H1 (cell line): ENCODE measurements around the gene MGME1. TPM values are rescaled to one million over a fixed set of nuclear protein-coding genes. Genes with fewer than 3 reads are reported as not detected.

Experiments used
- CTCF ChIA-PET: fragments of 300-600 bp; sonication (Branson Sonifier 250); formaldehyde crosslinking; loops from one replicate; lab custom pipeline; 2021; ENCODE audit not compliant: partially characterized antibody; lab: Charles Lee
- POLR2A ChIA-PET: fragments of 300-600 bp; sonication (Branson Sonifier 250); formaldehyde crosslinking; loops from one replicate; lab custom pipeline; 2021; ENCODE audit warnings: inconsistent platforms; ENCODE audit not compliant: partially characterized antibody; lab: Charles Lee
- DNase-seq, 2 experiments: peaks; one replicate each; pipeline versions ENCODE4 v3.0.0 to v3.0.0-alpha.2; 2010 to 2022; ENCODE audit warnings: low spot score in 2 of 2, low read depth in 1 of 2, mixed read lengths in 1 of 2
- FAIRE-seq: peaks from 2 replicates; lab custom pipeline; 2011; peaks lifted over from hg19 to GRCh38; lab: Jason Lieb, UNC
- H2AFZ ChIP-seq: 2 replicates; pipeline ENCODE4 v1.8.1; 2012; ENCODE audit warnings: low read length, inconsistent platforms
- H2AK5ac ChIP-seq: 2 replicates; pipeline ENCODE4 v1.6.1; 2013; ENCODE audit warnings: low read depth, low read length
- H2BK120ac ChIP-seq: replicated peaks from 2 replicates; pipeline ENCODE3; 2013; ENCODE audit warnings: low read depth, low read length, inconsistent platforms
- H2BK12ac ChIP-seq: 2 replicates; pipeline ENCODE4 v1.6.1; 2013; ENCODE audit warnings: low read depth, low read length
- H2BK15ac ChIP-seq: 2 replicates; pipeline ENCODE4 v1.6.1; 2013; ENCODE audit warnings: low read length
- H2BK20ac ChIP-seq: 2 replicates; pipeline ENCODE4 v1.6.1; 2013; ENCODE audit warnings: low read length
- H2BK5ac ChIP-seq: 2 replicates; pipeline ENCODE4 v1.6.1; 2013; ENCODE audit warnings: low read depth, low read length
- H3K14ac ChIP-seq: 2 replicates; pipeline ENCODE4 v1.6.1; 2013; ENCODE audit warnings: inconsistent platforms; ENCODE audit not compliant: insufficient read length
- H3K18ac ChIP-seq: 2 replicates; pipeline ENCODE4 v1.6.1; 2013; ENCODE audit warnings: low read length; ENCODE audit errors: extremely low read depth
- H3K23ac ChIP-seq: 2 replicates; pipeline ENCODE4 v1.6.1; 2013; ENCODE audit warnings: inconsistent platforms; ENCODE audit not compliant: insufficient read length
- H3K23me2 ChIP-seq: 2 replicates; pipeline ENCODE4 v1.6.1; 2013; ENCODE audit warnings: low read depth, low read length
- H3K27ac ChIP-seq: 2 replicates; pipeline ENCODE4 v1.6.1; 2011; ENCODE audit warnings: low read depth, low read length, inconsistent platforms
- H3K27me3 ChIP-seq, 4 experiments: replicated peaks in 1 of 4; 1 replicate in 1 of 4; 2 replicates in 3 of 4; pipeline versions ENCODE4 v1.6.1 to v1.8.1; 2011 to 2013; ENCODE audit warnings: low read length in 3 of 4, mild to moderate bottlenecking in 3 of 4, inconsistent platforms in 2 of 4, mixed read lengths in 2 of 4, moderate library complexity in 1 of 4; ENCODE audit not compliant: control insufficient read depth in 3 of 4, insufficient read depth in 3 of 4; ENCODE audit errors: extremely low read depth in 1 of 4
- H3K36me3 ChIP-seq, 4 experiments: 2 replicates each; pipeline versions ENCODE4 v1.6.1 to v1.8.1; 2011 to 2013; ENCODE audit warnings: mild to moderate bottlenecking in 4 of 4, low read length in 3 of 4, moderate library complexity in 2 of 4, control low read depth in 1 of 4, inconsistent platforms in 1 of 4; ENCODE audit not compliant: insufficient read depth in 4 of 4, control insufficient read depth in 2 of 4
- H3K4ac ChIP-seq: replicated peaks from 2 replicates; pipeline ENCODE3; 2013; ENCODE audit warnings: low read length, low read depth, mixed read lengths, inconsistent platforms; ENCODE audit not compliant: insufficient read length
- H3K4me1 ChIP-seq, 4 experiments: replicated peaks in 1 of 4; 1 replicate in 1 of 4; 2 replicates in 3 of 4; pipeline versions ENCODE4 v1.6.1 to v1.8.1; 2011 to 2013; ENCODE audit warnings: low read length in 3 of 4, inconsistent platforms in 2 of 4, mixed read lengths in 1 of 4; ENCODE audit not compliant: insufficient read depth in 4 of 4, control insufficient read depth in 3 of 4
- H3K4me2 ChIP-seq, 2 experiments: 2 replicates each; pipeline versions ENCODE4 v1.6.1 to v1.8.1; 2011 to 2013; ENCODE audit warnings: low read depth in 2 of 2, low read length in 2 of 2, control low read depth in 1 of 2, inconsistent platforms in 1 of 2, mild to moderate bottlenecking in 1 of 2; ENCODE audit not compliant: insufficient read depth in 1 of 2
- H3K4me3 ChIP-seq, 4 experiments: fragments of 200-600, 300-600 bp in 1 of 4; sonication (generic), shearing (Covaris generic), sonication (Bioruptor Twin) in 1 of 4; 2 replicates each; pipeline versions ENCODE4 v1.5.1 to v1.8.1; 2011 to 2016; ENCODE audit warnings: low read length in 4 of 4, low read depth in 3 of 4, control low read depth in 2 of 4, inconsistent platforms in 2 of 4, mild to moderate bottlenecking in 2 of 4, mixed read lengths in 1 of 4, moderate library complexity in 1 of 4; ENCODE audit not compliant: insufficient read depth in 2 of 4; ENCODE audit errors: extremely low read depth in 1 of 4
- H3K56ac ChIP-seq: replicated peaks from 2 replicates; pipeline ENCODE3; 2013; ENCODE audit warnings: low read depth, mild to moderate bottlenecking, mixed read lengths, low read length, inconsistent platforms; ENCODE audit not compliant: insufficient read length
- H3K79me1 ChIP-seq: 2 replicates; pipeline ENCODE4 v1.6.1; 2013; ENCODE audit warnings: low read depth, low read length, control low read depth
- H3K79me2 ChIP-seq, 2 experiments: 2 replicates each; pipeline versions ENCODE4 v1.6.1 to v1.8.1; 2012 to 2013; ENCODE audit warnings: low read length in 2 of 2, mild to moderate bottlenecking in 2 of 2, inconsistent platforms in 1 of 2; ENCODE audit not compliant: insufficient read depth in 2 of 2, control insufficient read depth in 1 of 2
- H3K9ac ChIP-seq, 4 experiments: replicated peaks in 1 of 4; 1 replicate in 1 of 4; 2 replicates in 3 of 4; pipeline versions ENCODE4 v1.6.1 to v1.8.1; 2011 to 2013; ENCODE audit warnings: low read depth in 3 of 4, low read length in 3 of 4, control low read depth in 2 of 4, mild to moderate bottlenecking in 2 of 4, moderate library complexity in 2 of 4, inconsistent platforms in 1 of 4; ENCODE audit errors: extremely low read depth in 1 of 4
- H3K9me3 ChIP-seq, 2 experiments: 2 replicates each; pipeline versions ENCODE4 v1.6.1 to v1.8.1; 2012 to 2013; ENCODE audit warnings: mild to moderate bottlenecking in 2 of 2, moderate library complexity in 2 of 2, control low read depth in 1 of 2, inconsistent platforms in 1 of 2, low read depth in 1 of 2, low read length in 1 of 2, mixed read lengths in 1 of 2; ENCODE audit not compliant: insufficient read depth in 2 of 2
- H4K20me1 ChIP-seq, 2 experiments: replicated peaks in 1 of 2; 2 replicates each; pipeline versions ENCODE3 to v1.8.1; 2011 to 2013; ENCODE audit warnings: inconsistent platforms in 2 of 2, low read length in 2 of 2, mild to moderate bottlenecking in 1 of 2; ENCODE audit not compliant: insufficient read depth in 2 of 2, control insufficient read depth in 1 of 2
- H4K5ac ChIP-seq: 2 replicates; pipeline ENCODE4 v1.6.1; 2013; ENCODE audit warnings: low read length, low read depth, mixed read lengths, inconsistent platforms; ENCODE audit not compliant: insufficient read length
- H4K8ac ChIP-seq: 2 replicates; pipeline ENCODE4 v1.8.0; 2013; ENCODE audit warnings: mild to moderate bottlenecking, moderate library complexity, low read length, inconsistent platforms; ENCODE audit not compliant: insufficient read depth; ENCODE audit errors: extremely low read depth
- H4K91ac ChIP-seq: replicated peaks from 2 replicates; pipeline ENCODE3; 2013; ENCODE audit warnings: low read length, mixed read lengths, inconsistent platforms; ENCODE audit not compliant: insufficient read length
- CHD1 ChIP-seq: IDR thresholded peaks from 2 replicates; pipeline ENCODE4 v1.6.1; 2012; ENCODE audit warnings: low read depth, low read length, improper control_type of control experiment
- POLR2A ChIP-seq, 2 experiments: IDR thresholded peaks; 1 replicate in 1 of 2; 2 replicates in 1 of 2; pipeline ENCODE4 v1.6.1; 2011; ENCODE audit warnings: low read depth in 2 of 2, low read length in 2 of 2, mild to moderate bottlenecking in 2 of 2; ENCODE audit errors: control extremely low read depth in 1 of 2
- RXRA ChIP-seq: IDR thresholded peaks from 2 replicates; pipeline ENCODE4 v1.6.1; 2011; ENCODE audit warnings: low read depth, mild to moderate bottlenecking, low read length, moderate library complexity; ENCODE audit not compliant: insufficient read depth
- SP2 ChIP-seq: IDR thresholded peaks from 2 replicates; pipeline ENCODE4 v1.6.1; 2012; ENCODE audit warnings: mild to moderate bottlenecking, low read length, inconsistent platforms
- WGBS, 2 experiments: shearing (Covaris generic) in 1 of 2; methylation state at CpG; one replicate each; pipeline versions ENCODE4 v1.1.6 to v1.1.7; 2013 to 2015; ENCODE audit warnings: low lambda C conversion rate in 2 of 2, mixed read lengths in 2 of 2, inconsistent platforms in 1 of 2, low coverage in 1 of 2, missing lambda C conversion rate in 1 of 2; ENCODE audit not compliant: insufficient replicate concordance in 2 of 2, insufficient coverage in 1 of 2, insufficient read length in 1 of 2; ENCODE audit errors: extremely low coverage in 1 of 2, missing lambda C conversion rate in 1 of 2; 5-methylcytosine and 5-hydroxymethylcytosine counted together
- polyA plus RNA-seq, 7 experiments: library from polyadenylated mRNA; depleted of rRNA in 3 of 7; stranded (reverse) in 5 of 7; unstranded in 2 of 7; fragments of >200 nt in 5 of 7; fragments of 200-250 nt in 2 of 7; gene quantifications; 1 replicate in 5 of 7; 2 replicates in 1 of 7; 4 replicates in 1 of 7; pipeline versions ENCODE4 v1.2.1 to v1.2.3, GENCODE V29; 2011 to 2013; ENCODE audit warnings: missing spikeins in 2 of 7, mixed read lengths in 2 of 7
- total RNA-seq: library from RNA; stranded (reverse); fragmentation: NEBNext Ultra II Directional; extraction: Animal tissue kit (Norgen Biotek cat#: 25700); gene quantifications from 2 replicates; pipeline ENCODE4 v1.2.1, GENCODE V29; 2021

Gene MGME1
- total and polyA plus RNA-seq, 2 of the 8 experiments (the other 6 are each of a cell fraction or from before 2014, with no cell fraction given), result 27.7 to 59.0 TPM

DNA sequence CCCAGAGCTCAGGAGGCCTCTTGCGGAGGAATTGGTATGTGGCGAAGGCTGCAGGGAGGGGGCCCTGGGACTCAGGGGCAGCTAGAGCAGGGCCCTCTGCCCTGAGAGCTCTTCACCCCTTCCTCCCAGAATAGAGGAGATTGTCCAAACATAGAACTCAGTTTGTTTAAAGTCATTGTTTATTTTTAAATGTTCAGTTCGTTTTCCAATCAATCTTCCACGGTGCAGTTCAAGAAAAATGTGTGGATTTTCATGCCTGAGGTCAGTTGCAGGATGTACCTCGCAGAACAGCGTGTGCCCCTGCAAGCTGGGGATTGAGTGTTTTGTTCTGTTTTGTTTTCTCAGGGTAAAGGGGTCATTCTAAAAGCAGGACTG, 37.2 kb downstream of the MGME1 start:
- Histone ChIP-seq H3K4me1 (peaks cover 0 to 16% (median 8%) of the 10 kb centered on the region in 4 experiments; a peak in 6 of 7 replicates), H2BK20ac (no peak overlapping the region), H2BK15ac (no peak overlapping the region), H3K9me3 (no peaks in the 10 kb centered on the region), H3K79me2 (no peaks in the 10 kb centered on the region), H3K9ac (no peak overlapping the region), H3K23ac (no peak overlapping the region), H3K18ac (no peak overlapping the region; the same call in 1 of the 2 replicates), H4K5ac (no peak overlapping the region), H3K23me2 (no peaks in the 10 kb centered on the region), H3K4me3 (no peak overlapping the region), H4K91ac (no peak overlapping the region), H4K20me1 (no peaks in the 10 kb centered on the region), H2AK5ac (no peak overlapping the region), H3K14ac (no peak overlapping the region), H3K27ac (no peak overlapping the region), H2BK12ac (no peak overlapping the region), H3K4me2 (0 out of 4 replicates have a peak overlapping the region, but pooled peaks of 1 of the 2 experiments have one; percentile 22), H2BK5ac (no peak overlapping the region), H2BK120ac (no peak overlapping the region), H3K36me3 (no peaks in the 10 kb centered on the region; a peak in 1 of 8 replicates), H2AFZ (no peak overlapping the region), H3K56ac (no peak overlapping the region), H4K8ac (no peak overlapping the region), H3K79me1 (no peaks in the 10 kb centered on the region), H3K27me3 (no peaks in the 10 kb centered on the region), H3K4ac (no peak overlapping the region)
- no peak for DNase-seq
- ChIA-PET POLR2A (interaction anchor here (1.2 to 31.5 kb wide), 2 partner anchors 22 to 44 kb away, joined by 4 to 424 read pairs; partner anchors contain the start of genes MGME1 and SNX5), CTCF (interaction anchor here (1.1 to 2.5 kb wide), 2 partner anchors 10 to 268 kb away, joined by 3 to 15 read pairs; no protein-coding TSS in a partner anchor)
- no peak for FAIRE-seq
- TF ChIP-seq RXRA (no peak), SP2 (no peak), POLR2A (IDR thresholded peaks at IDR 0.05; ENCODE audit: control extremely low read depth in 1 of 2, low read depth in 2 of 2, low read length in 2 of 2) (no peak), CHD1 (no peak)
- WGBS, 2 experiments, result 82% methylated on average over 6 of the region's 6 CpGs; no CpG with 5 or more reads in 1 of the 2 experiments
